ENCODE data around the gene RTEL1. TPM values are rescaled to one million over a fixed set of nuclear protein-coding genes. Genes with fewer than 3 reads are reported as not detected.

Gene RTEL1
- total RNA-seq, 2 experiments from 2014 or later: 25.5 to 27.6 TPM

DNA sequence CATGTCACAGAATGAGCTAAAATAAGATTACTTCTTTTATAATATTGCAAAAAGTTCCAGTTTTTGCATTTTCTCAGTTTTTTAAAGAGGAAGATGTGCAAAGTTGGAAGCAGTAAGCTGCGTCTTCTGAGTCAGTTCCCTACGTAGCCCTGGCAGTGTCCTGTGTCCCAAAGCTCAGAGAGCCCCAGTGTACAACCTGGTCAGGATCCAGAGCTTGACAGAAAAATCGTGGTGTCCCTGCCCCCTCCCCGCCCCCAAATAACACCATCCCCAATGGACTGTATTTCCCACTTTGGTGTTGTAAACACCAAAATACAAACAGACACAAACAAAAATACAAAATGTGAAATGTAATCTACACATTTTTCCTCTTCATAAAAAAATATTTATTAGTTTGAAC lies 86.0 kb downstream of the RTEL1 start:
- Histone ChIP-seq H3K4me3 (ENCODE audit: low read length) (no peak overlapping the region), H3K9me3 (ENCODE audit: control insufficient read depth in 1 of 2, insufficient read depth in 1 of 2, low read length in 2 of 2) (no peaks in the 10 kb centered on the region), H3K27ac (ENCODE audit: low read depth in 1 of 2, low read length in 2 of 2) (no peak overlapping the region), H3K4me1 (ENCODE audit: insufficient read depth, low read length) (peaks cover 22% of the 10 kb centered on the region), H3K36me3 (ENCODE audit: insufficient read depth, low read length) (peaks cover 30% of the 10 kb centered on the region), H3K27me3 (ENCODE audit: control insufficient read depth in 1 of 2, insufficient read depth in 2 of 2, low read length in 2 of 2) (no peaks in the 10 kb centered on the region)
- intact Hi-C loops (cut with DNase I, micrococcal nuclease): loop anchor here in 1 of 2 experiments (5.0 kb wide), 1 partner anchor 87 kb away; the partner anchor contains the start of gene RTEL1
- Mint-ChIP-seq H3K4me1 (ENCODE audit: low read depth) (peaks cover 12% of the 10 kb centered on the region), H3K4me3 (no peak overlapping the region), H3K9me3 (no peaks in the 10 kb centered on the region), H3K27me3 (no peaks in the 10 kb centered on the region), H3K36me3 (ENCODE audit: low read depth) (peaks cover 7% of the 10 kb centered on the region), H3K27ac (no peak overlapping the region)
- ATAC-seq (ENCODE audit: poor library complexity): no peak
- POLR2A ChIA-PET: no interaction called here
- no peak for DNase-seq
- CTCF ChIA-PET: interaction anchor here (0.5 to 1.2 kb wide), 2 partner anchors 36 to 37 kb away, joined by 3 to 5 read pairs; partner anchors contain the start of genes ARFRP1 and ZGPAT
- TF ChIP-seq, protein P1, sequence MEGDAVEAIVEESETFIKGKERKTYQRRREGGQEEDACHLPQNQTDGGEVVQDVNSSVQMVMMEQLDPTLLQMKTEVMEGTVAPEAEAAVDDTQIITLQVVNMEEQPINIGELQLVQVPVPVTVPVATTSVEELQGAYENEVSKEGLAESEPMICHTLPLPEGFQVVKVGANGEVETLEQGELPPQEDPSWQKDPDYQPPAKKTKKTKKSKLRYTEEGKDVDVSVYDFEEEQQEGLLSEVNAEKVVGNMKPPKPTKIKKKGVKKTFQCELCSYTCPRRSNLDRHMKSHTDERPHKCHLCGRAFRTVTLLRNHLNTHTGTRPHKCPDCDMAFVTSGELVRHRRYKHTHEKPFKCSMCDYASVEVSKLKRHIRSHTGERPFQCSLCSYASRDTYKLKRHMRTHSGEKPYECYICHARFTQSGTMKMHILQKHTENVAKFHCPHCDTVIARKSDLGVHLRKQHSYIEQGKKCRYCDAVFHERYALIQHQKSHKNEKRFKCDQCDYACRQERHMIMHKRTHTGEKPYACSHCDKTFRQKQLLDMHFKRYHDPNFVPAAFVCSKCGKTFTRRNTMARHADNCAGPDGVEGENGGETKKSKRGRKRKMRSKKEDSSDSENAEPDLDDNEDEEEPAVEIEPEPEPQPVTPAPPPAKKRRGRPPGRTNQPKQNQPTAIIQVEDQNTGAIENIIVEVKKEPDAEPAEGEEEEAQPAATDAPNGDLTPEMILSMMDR (IDR thresholded peaks at IDR 0.05): no peak

GRCh38 chr20:63744574-63745423 lies 86.7 kb downstream of the RTEL1 start:
- intact Hi-C loops (cut with DNase I, micrococcal nuclease): loop anchor here in 1 of 2 experiments (5.0 kb wide), 1 partner anchor 87 kb away; the partner anchor contains the start of gene RTEL1
- CTCF ChIA-PET: interaction anchor here (0.5 kb wide), 1 partner anchor 36 kb away, joined by 5 read pairs; no protein-coding TSS in a partner anchor

DNA sequence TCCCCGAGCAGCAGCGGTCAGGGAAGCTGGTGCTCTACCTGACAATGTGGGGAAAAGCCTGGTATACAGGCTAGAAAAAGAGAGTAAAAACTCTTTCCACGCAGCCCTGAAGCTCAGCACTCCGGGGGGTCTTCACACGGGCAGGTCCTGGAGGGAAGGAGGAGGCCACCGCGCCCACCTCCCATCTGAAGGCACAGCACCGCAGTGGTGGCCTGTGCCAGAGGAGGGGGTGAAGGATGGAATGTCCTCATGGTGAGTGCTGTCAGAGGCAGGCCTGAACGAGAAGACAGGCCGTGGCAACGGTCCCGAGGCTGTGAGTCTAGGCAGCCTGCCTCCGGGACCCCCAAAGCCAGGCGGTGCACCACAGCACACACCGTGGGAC lies 87.3 kb downstream of the RTEL1 start:
- CTCF ChIA-PET: no interaction called here
- peak overlapping the region; percentile 71 for H3K27ac Mint-ChIP-seq
- intact Hi-C loops (cut with DNase I, micrococcal nuclease): no loop called here
- POLR2A ChIA-PET: interaction anchor here (1.2 kb wide), 1 partner anchor 9 kb away, joined by 6 read pairs; the partner anchor contains the start of gene LIME1
- peaks cover 21% of the 10 kb centered on the region for H3K4me1 Mint-ChIP-seq (ENCODE audit: low read depth)
- H3K4me1 ChIP-seq (ENCODE audit: insufficient read depth, low read length): peaks cover 30% of the 10 kb centered on the region
- TF ChIP-seq, protein P1 (IDR thresholded peaks at IDR 0.05): no peak
- H3K9me3 Mint-ChIP-seq: no peaks in the 10 kb centered on the region
- H3K36me3 Mint-ChIP-seq (ENCODE audit: low read depth): peaks cover 7% of the 10 kb centered on the region
- no peaks in the 10 kb centered on the region for H3K27me3 Mint-ChIP-seq
- no peaks in the 10 kb centered on the region for H3K27me3 ChIP-seq (ENCODE audit: control insufficient read depth in 1 of 2, insufficient read depth in 2 of 2, low read length in 2 of 2)
- H3K4me3 ChIP-seq (ENCODE audit: low read length): no peak overlapping the region
- no peak for ATAC-seq (ENCODE audit: poor library complexity)
- H3K9me3 ChIP-seq (ENCODE audit: control insufficient read depth in 1 of 2, insufficient read depth in 1 of 2, low read length in 2 of 2): no peaks in the 10 kb centered on the region
- H3K4me3 Mint-ChIP-seq: no peak overlapping the region
- H3K27ac ChIP-seq (ENCODE audit: low read depth in 1 of 2, low read length in 2 of 2): no peak overlapping the region
- peaks cover 29% of the 10 kb centered on the region for H3K36me3 ChIP-seq (ENCODE audit: insufficient read depth, low read length)
- DNase-seq: no peak

More at GRCh38 chr20:63744574-63745423, 86.7 kb downstream of the RTEL1 start:
- H3K27ac ChIP-seq (ENCODE audit: low read depth in 1 of 2, low read length in 2 of 2): no peak overlapping the region
- Mint-ChIP-seq H3K36me3 (ENCODE audit: low read depth) (peaks cover 7% of the 10 kb centered on the region), H3K4me1 (ENCODE audit: low read depth) (peaks cover 16% of the 10 kb centered on the region), H3K27ac (no peak overlapping the region), H3K27me3 (no peaks in the 10 kb centered on the region), H3K4me3 (no peak overlapping the region), H3K9me3 (no peaks in the 10 kb centered on the region)
- TF ChIP-seq, protein P1 (IDR thresholded peaks at IDR 0.05): no peak
- no peak for DNase-seq
- H3K27me3 ChIP-seq (ENCODE audit: control insufficient read depth in 1 of 2, insufficient read depth in 2 of 2, low read length in 2 of 2): no peaks in the 10 kb centered on the region
- no peak for ATAC-seq (ENCODE audit: poor library complexity)
- no peaks in the 10 kb centered on the region for H3K9me3 ChIP-seq (ENCODE audit: control insufficient read depth in 1 of 2, insufficient read depth in 1 of 2, low read length in 2 of 2)
- peaks cover 29% of the 10 kb centered on the region for H3K36me3 ChIP-seq (ENCODE audit: insufficient read depth, low read length)
- H3K4me1 ChIP-seq (ENCODE audit: insufficient read depth, low read length): peaks cover 25% of the 10 kb centered on the region
- H3K4me3 ChIP-seq (ENCODE audit: low read length): no peak overlapping the region
- POLR2A ChIA-PET: interaction anchor here (1.2 kb wide), 1 partner anchor 8 kb away, joined by 6 read pairs; the partner anchor contains the start of gene LIME1

Other genes starting within 250 kb of the RTEL1 start
- gene KCNQ2, start 185.7 kb upstream of the RTEL1 start, total RNA-seq: not detected
- 1 to 10 TPM in 1 of 2 experiments, under 1 TPM in 1; 0.92 to 1.1 TPM for gene EEF1A2, start 159.2 kb upstream of the RTEL1 start, total RNA-seq
- 100 to 1,000 TPM; 249 to 251 TPM for gene PPDPF, start 137.5 kb upstream of the RTEL1 start, total RNA-seq
- under 1 TPM; 0.19 to 0.22 TPM for gene PTK6, start 120.9 kb upstream of the RTEL1 start, total RNA-seq
- not detected for gene SRMS, start 110.6 kb upstream of the RTEL1 start, total RNA-seq
- gene FNDC11, start 104.2 kb upstream of the RTEL1 start, total RNA-seq: 1 to 10 TPM; 1.7 to 1.8 TPM
- 10 to 100 TPM; 57.7 to 59.6 TPM for gene HELZ2, start 84.1 kb upstream of the RTEL1 start, total RNA-seq
- 10 to 100 TPM; 32.9 to 34.0 TPM for gene GMEB2, start 31.2 kb upstream of the RTEL1 start, total RNA-seq
- gene STMN3, start 4.9 kb upstream of the RTEL1 start, total RNA-seq: 100 to 1,000 TPM; 122 to 127 TPM
- 1 to 10 TPM; 2.5 to 2.6 TPM for gene TNFRSF6B, start 38.3 kb downstream of the RTEL1 start, total RNA-seq
- 10 to 100 TPM; 34.5 to 35.7 TPM for gene ARFRP1, start 49.7 kb downstream of the RTEL1 start, total RNA-seq
- 10 to 100 TPM; 28.2 to 33.4 TPM for gene ZGPAT, start 49.7 kb downstream of the RTEL1 start, total RNA-seq
- gene LIME1, start 78.4 kb downstream of the RTEL1 start, total RNA-seq: 100 to 1,000 TPM; 149 to 165 TPM
- gene SLC2A4RG, start 81.5 kb downstream of the RTEL1 start, total RNA-seq: 100 to 1,000 TPM; 123 to 125 TPM
- under 1 TPM; 0.08 to 0.34 TPM for gene ZBTB46, start 173.0 kb downstream of the RTEL1 start, total RNA-seq
- gene ABHD16B, start 203.2 kb downstream of the RTEL1 start, total RNA-seq: not detected
- 10 to 100 TPM; 15.1 to 15.3 TPM for gene TPD52L2, start 207.0 kb downstream of the RTEL1 start, total RNA-seq
- gene DNAJC5, start 236.8 kb downstream of the RTEL1 start, total RNA-seq: 10 to 100 TPM; 21.4 to 22.5 TPM

All from CD4-positive, alpha-beta T cell (primary cell).